GM19023 (cell line): ENCODE results near the gene PDCD10.

Source experiments
- ATAC-seq: cut with Tn5 transposase; IDR thresholded peaks from one replicate; pipeline ENCODE4 v1.9.1; 2021; ENCODE audit warnings: mild to moderate bottlenecking, moderate library complexity; ENCODE audit not compliant: unreplicated experiment

PDCD10 gene

GRCh38 chr3:167684388-167684993, 50.2 kb downstream of the PDCD10 start:
- peak; percentile 80 for ATAC-seq

GRCh38 chr3:167679526-167679925, 55.2 kb downstream of the PDCD10 start:
- ATAC-seq, result no peak

- ATAC-seq, result no peak
Observed at GRCh38 chr3:167675848-167676247, 58.8 kb downstream of the PDCD10 start.

- no peak for ATAC-seq
Observed at GRCh38 chr3:167673221-167673620, 61.5 kb downstream of the PDCD10 start.

- no peak for ATAC-seq
Observed at GRCh38 chr3:167671878-167672427, 62.7 kb downstream of the PDCD10 start.

GRCh38 chr3:167669699-167670098, 65.0 kb downstream of the PDCD10 start:
- ATAC-seq, result no peak

GRCh38 chr3:167668651-167669050, 66.0 kb downstream of the PDCD10 start:
- no peak for ATAC-seq

- ATAC-seq, result no peak
Observed at GRCh38 chr3:167666563-167666962, 68.1 kb downstream of the PDCD10 start.

GRCh38 chr3:167662919-167663400, 71.7 kb downstream of the PDCD10 start:
- ATAC-seq, result no peak

GRCh38 chr3:167657684-167658225, 76.9 kb downstream of the PDCD10 start:
- ATAC-seq, result no peak

GRCh38 chr3:167656821-167657220, 77.9 kb downstream of the PDCD10 start:
- no peak for ATAC-seq

- ATAC-seq, result no peak
Observed at GRCh38 chr3:167653760-167654159, 80.9 kb downstream of the PDCD10 start, which contains the start of gene WDR49. TSS of gene WDR49 (minus strand) at chr3:167653942. CDS start at chr3:167653425, 517 bp downstream.

GRCh38 chr3:167653155-167653554, 81.5 kb downstream of the PDCD10 start:
- ATAC-seq, result no peak

- no peak for ATAC-seq
Observed at GRCh38 chr3:167651826-167652225, 82.9 kb downstream of the PDCD10 start.

GRCh38 chr3:167650459-167650858, 84.2 kb downstream of the PDCD10 start:
- ATAC-seq, result no peak

GRCh38 chr3:167649746-167650145, 84.9 kb downstream of the PDCD10 start:
- ATAC-seq, result no peak

- no peak for ATAC-seq
Observed at GRCh38 chr3:167644611-167645010, 90.1 kb downstream of the PDCD10 start.
